Upper lobe of left lung (tissue), 6 donors: ENCODE results near the gene HMCES. TPM values are rescaled to one million over a fixed set of nuclear protein-coding genes. Genes with fewer than 3 reads are reported as not detected.

Source experiments
- ATAC-seq, 2 donors: fragments of 200-7000 bp; cut with Tn5 transposase; one replicate each; pipeline ENCODE4 v1.9.1; 2022; ENCODE audit warnings: mild to moderate bottlenecking in 2 of 2, moderate library complexity in 2 of 2; ENCODE audit not compliant: low FRiP score in 2 of 2
- DNase-seq, 2 donors: peaks; one replicate each; pipeline ENCODE4 v3.0.0-alpha.2; 2019 to 2020
- H3K27ac ChIP-seq, 4 donors: fragments of 200-600 bp; sonication (generic); one replicate each; pipeline ENCODE4 v1.5.1; 2016 to 2019
- H3K27me3 ChIP-seq, 4 donors: fragments of 200-600 bp; sonication (generic); one replicate each; pipeline ENCODE4 v1.5.1; 2017 to 2019
- H3K36me3 ChIP-seq, 4 donors: fragments of 200-600 bp; sonication (generic); one replicate each; pipeline ENCODE4 v1.5.1; 2016 to 2019
- H3K4me1 ChIP-seq, 4 donors: fragments of 200-600 bp; sonication (generic); one replicate each; pipeline ENCODE4 v1.5.1; 2018 to 2019
- H3K4me3 ChIP-seq, 4 donors: fragments of 200-600 bp; sonication (generic); one replicate each; pipeline ENCODE4 v1.5.1; 2017 to 2019; ENCODE audit warnings: mild to moderate bottlenecking in 2 of 4, moderate library complexity in 1 of 4
- H3K9me3 ChIP-seq, 4 donors: fragments of 200-600 bp; sonication (generic); one replicate each; pipeline ENCODE4 v1.5.1; 2018 to 2019
- CTCF ChIP-seq, 6 experiments: fragments of 450-650 bp in 4 of 6; fragments of 200-600 bp in 2 of 6; sonication (generic) in 2 of 6; IDR thresholded peaks; one replicate each; pipeline ENCODE4 v1.5.1; 2016 to 2019; ENCODE audit warnings: antibody characterized with exemption in 6 of 6
- EP300 ChIP-seq, 4 donors: sonication (generic); formaldehyde crosslinking; IDR thresholded peaks; one replicate each; pipeline ENCODE4 v1.5.1; 2017; ENCODE audit warnings: antibody characterized with exemption in 4 of 4, control low read depth in 2 of 4
- POLR2A ChIP-seq, 4 donors: fragments of 450-650 bp; IDR thresholded peaks; one replicate each; pipeline ENCODE4 v1.5.1; 2016 to 2017; ENCODE audit warnings: antibody characterized with exemption in 4 of 4, mild to moderate bottlenecking in 2 of 4
- POLR2AphosphoS5 ChIP-seq, 2 donors: sonication (generic); formaldehyde crosslinking; IDR thresholded peaks; one replicate each; pipeline ENCODE4 v1.5.1; 2017; ENCODE audit warnings: antibody characterized with exemption in 2 of 2
- WGBS, 2 donors: methylation state at CpG; one replicate each; pipeline ENCODE4 v1.1.5; 2017 to 2018; 5-methylcytosine and 5-hydroxymethylcytosine counted together
- total RNA-seq, 6 donors: library from RNA; depleted of rRNA in 4 of 6; stranded (reverse); fragments of >200 nt in 4 of 6; gene quantifications; one replicate each; pipeline versions ENCODE4 v1.1.0 to v1.2.1, GENCODE V29; 2016 to 2021
- donor health status: DM: no; HTN: no; CAD: no; lungs with moderate emphysema.
- donor health status: DM: no; HTN: yes; CAD: no; lungs with severe emphysema.

HMCES gene
- total RNA-seq, 6 donors from 2014 or later = 27.0 to 38.0 (median 31.1) TPM

- ATAC-seq (no peak), DNase-seq (peak in 1 of 2 donors; percentile 17)
- Histone ChIP-seq H3K27me3 (no peaks in the 10 kb centered on the region), H3K36me3 (peaks cover 0 to 2% (median 0%) of the 10 kb centered on the region in 4 donors), H3K4me3 (no peak overlapping the region), H3K9me3 (no peaks in the 10 kb centered on the region), H3K4me1 (peaks cover 14 to 24% (median 18%) of the 10 kb centered on the region in 4 donors), H3K27ac (no peak overlapping the region)
- TF ChIP-seq CTCF (IDR thresholded peaks at IDR 0.05) (no peak), POLR2A (IDR thresholded peaks at IDR 0.05) (no peak), EP300 (IDR thresholded peaks at IDR 0.05) (no peak), POLR2AphosphoS5 (IDR thresholded peaks at IDR 0.05) (no peak)
- WGBS, 2 donors = 96 to 97% methylated on average over 9 to 14 of the region's 15 CpGs
Observed at GRCh38 chr3:129318921-129319320, 40.3 kb downstream of the HMCES start.

- 94 to 100% methylated on average over 2 to 8 of the region's 8 CpGs for WGBS, 2 donors
- Histone ChIP-seq H3K4me1 (peaks cover 7 to 12% (median 10%) of the 10 kb centered on the region in 4 donors), H3K36me3 (peaks cover 0 to 3% (median 0%) of the 10 kb centered on the region in 4 donors), H3K4me3 (no peak overlapping the region), H3K9me3 (no peaks in the 10 kb centered on the region), H3K27me3 (no peaks in the 10 kb centered on the region), H3K27ac (no peak overlapping the region)
- ATAC-seq (no peak), DNase-seq (no peak)
- TF ChIP-seq EP300 (IDR thresholded peaks at IDR 0.05) = no peak
- TF ChIP-seq POLR2AphosphoS5 (IDR thresholded peaks at IDR 0.05) = no peak
- no peak for TF ChIP-seq POLR2A (IDR thresholded peaks at IDR 0.05)
- no peak for TF ChIP-seq CTCF (IDR thresholded peaks at IDR 0.05)
Observed at GRCh38 chr3:129320261-129320660, 41.6 kb downstream of the HMCES start.

- WGBS, 2 donors = 85 to 95% methylated on average over 7 of the region's 7 CpGs
- no peak for TF ChIP-seq POLR2AphosphoS5 (IDR thresholded peaks at IDR 0.05)
- TF ChIP-seq EP300 (IDR thresholded peaks at IDR 0.05) = no peak
- TF ChIP-seq CTCF (IDR thresholded peaks at IDR 0.05) = no peak
- no peak for TF ChIP-seq POLR2A (IDR thresholded peaks at IDR 0.05)
- ATAC-seq = no peak
- H3K4me1 ChIP-seq = peaks cover 7 to 12% (median 10%) of the 10 kb centered on the region in 4 donors
- no peak overlapping the region for H3K4me3 ChIP-seq
- H3K36me3 ChIP-seq = peaks cover 0 to 3% (median 0%) of the 10 kb centered on the region in 4 donors
- H3K27me3 ChIP-seq = no peaks in the 10 kb centered on the region
- H3K27ac ChIP-seq = no peak overlapping the region
- no peak for DNase-seq
- no peaks in the 10 kb centered on the region for H3K9me3 ChIP-seq
Observed at GRCh38 chr3:129320825-129321487, 42.3 kb downstream of the HMCES start.

GRCh38 chr3:129321887-129322286 lies 43.2 kb downstream of the HMCES start:
- H3K4me3 ChIP-seq = no peak overlapping the region
- H3K36me3 ChIP-seq = peaks cover 0 to 3% (median 0%) of the 10 kb centered on the region in 4 donors
- no peak overlapping the region for H3K27ac ChIP-seq
- no peaks in the 10 kb centered on the region for H3K27me3 ChIP-seq
- no peaks in the 10 kb centered on the region for H3K9me3 ChIP-seq
- TF ChIP-seq EP300 (IDR thresholded peaks at IDR 0.05) = no peak
- no peak for ATAC-seq
- peaks cover 4 to 9% (median 7%) of the 10 kb centered on the region in 4 donors for H3K4me1 ChIP-seq
- peak in 1 of 2 donors; percentile 59 for DNase-seq
- WGBS, 2 donors = 90 to 91% methylated on average over 8 to 9 of the region's 9 CpGs

- H3K27ac ChIP-seq = no peak overlapping the region
- no peak for ATAC-seq
- no peak overlapping the region for H3K4me3 ChIP-seq
- H3K36me3 ChIP-seq = peaks cover 0 to 3% (median 0%) of the 10 kb centered on the region in 4 donors
- H3K9me3 ChIP-seq = no peaks in the 10 kb centered on the region
- WGBS, 2 donors = 87% methylated on average over 12 of the region's 12 CpGs
- DNase-seq = peak in 1 of 2 donors; percentile 53
- no peaks in the 10 kb centered on the region for H3K27me3 ChIP-seq
- H3K4me1 ChIP-seq = no peaks in the 10 kb centered on the region
- no peak for TF ChIP-seq CTCF (IDR thresholded peaks at IDR 0.05)
- no peak for TF ChIP-seq POLR2A (IDR thresholded peaks at IDR 0.05)
- no peak for TF ChIP-seq POLR2AphosphoS5 (IDR thresholded peaks at IDR 0.05)
- no peak for TF ChIP-seq EP300 (IDR thresholded peaks at IDR 0.05)
Observed at GRCh38 chr3:129323651-129324294, 45.1 kb downstream of the HMCES start.
